CMK (cell line): Measurements from ENCODE around the gene FABP2.
"Not testable (repeated sequence)": the region's sequence is repeated elsewhere in the genome, so short reads cannot be mapped to it uniquely, and the experiment has no call there.

Experiments
- DNase-seq: peaks from one replicate; pipeline ENCODE4 v3.0.0-alpha.2; 2010; ENCODE audit warnings: low read depth

Gene FABP2

GRCh38 chr4:119310826-119311225 is 11.1 kb downstream of the FABP2 start:
- DNase-seq = no peak

GRCh38 chr4:119307606-119308005 is 14.3 kb downstream of the FABP2 start:
- no peak for DNase-seq

- no peak for DNase-seq
Measured at GRCh38 chr4:119304431-119304830, 17.5 kb downstream of the FABP2 start.

GRCh38 chr4:119303587-119304305 is 18.2 kb downstream of the FABP2 start:
- no peak for DNase-seq

- DNase-seq = no peak
Measured at GRCh38 chr4:119302073-119302832, 19.7 kb downstream of the FABP2 start.

- peak; percentile 57 for DNase-seq
Measured at GRCh38 chr4:119300101-119300978, 21.6 kb downstream of the FABP2 start.

GRCh38 chr4:119299741-119300100 is 22.2 kb downstream of the FABP2 start:
- DNase-seq = no peak

GRCh38 chr4:119299260-119299671 is 22.7 kb downstream of the FABP2 start:
- peak; percentile 22 for DNase-seq

- no peak for DNase-seq
Measured at GRCh38 chr4:119297795-119298194, 24.1 kb downstream of the FABP2 start.

GRCh38 chr4:119296356-119296755 is 25.6 kb downstream of the FABP2 start:
- no peak for DNase-seq

- DNase-seq = no peak
Measured at GRCh38 chr4:119290598-119290997, 31.3 kb downstream of the FABP2 start.

GRCh38 chr4:119289313-119289712 is 32.6 kb downstream of the FABP2 start:
- DNase-seq = no peak

- no peak for DNase-seq
Measured at GRCh38 chr4:119286377-119287002, 35.4 kb downstream of the FABP2 start.

GRCh38 chr4:119284876-119285780 is 36.8 kb downstream of the FABP2 start:
- DNase-seq = no peak

- no peak for DNase-seq
Measured at GRCh38 chr4:119281393-119281792, 40.5 kb downstream of the FABP2 start.

- DNase-seq = not testable (repeated sequence)
Measured at GRCh38 chr4:119279945-119280344, 42.0 kb downstream of the FABP2 start.

- not testable (repeated sequence) for DNase-seq
Measured at GRCh38 chr4:119279541-119279940, 42.4 kb downstream of the FABP2 start.

- no peak for DNase-seq
Measured at GRCh38 chr4:119271361-119272085, 50.4 kb downstream of the FABP2 start.

- DNase-seq = no peak
Measured at GRCh38 chr4:119268466-119268865, 53.5 kb downstream of the FABP2 start.
